Measurements from ENCODE around the gene ZDHHC6. TPM values are rescaled to one million over a fixed set of nuclear protein-coding genes. Genes with fewer than 3 reads are reported as not detected.
A peak's percentile ranks its signal among the peaks of the same experiment; 100 is the strongest.

The ZDHHC6 gene
- total RNA-seq, 1 donor from 2014 or later, result 21.2 TPM

- Histone ChIP-seq H3K27ac (replicated peaks) (no peak overlapping the region), H3K4me3 (no peak overlapping the region), H3K4me1 (no peaks in the 10 kb centered on the region), H3K9me3 (replicated peaks) (peaks cover 4% of the 10 kb centered on the region), H3K36me3 (no peaks in the 10 kb centered on the region), H3K27me3 (ENCODE audit: low read depth) (no peaks in the 10 kb centered on the region)
- no peak for DNase-seq
- TF ChIP-seq, protein P1, sequence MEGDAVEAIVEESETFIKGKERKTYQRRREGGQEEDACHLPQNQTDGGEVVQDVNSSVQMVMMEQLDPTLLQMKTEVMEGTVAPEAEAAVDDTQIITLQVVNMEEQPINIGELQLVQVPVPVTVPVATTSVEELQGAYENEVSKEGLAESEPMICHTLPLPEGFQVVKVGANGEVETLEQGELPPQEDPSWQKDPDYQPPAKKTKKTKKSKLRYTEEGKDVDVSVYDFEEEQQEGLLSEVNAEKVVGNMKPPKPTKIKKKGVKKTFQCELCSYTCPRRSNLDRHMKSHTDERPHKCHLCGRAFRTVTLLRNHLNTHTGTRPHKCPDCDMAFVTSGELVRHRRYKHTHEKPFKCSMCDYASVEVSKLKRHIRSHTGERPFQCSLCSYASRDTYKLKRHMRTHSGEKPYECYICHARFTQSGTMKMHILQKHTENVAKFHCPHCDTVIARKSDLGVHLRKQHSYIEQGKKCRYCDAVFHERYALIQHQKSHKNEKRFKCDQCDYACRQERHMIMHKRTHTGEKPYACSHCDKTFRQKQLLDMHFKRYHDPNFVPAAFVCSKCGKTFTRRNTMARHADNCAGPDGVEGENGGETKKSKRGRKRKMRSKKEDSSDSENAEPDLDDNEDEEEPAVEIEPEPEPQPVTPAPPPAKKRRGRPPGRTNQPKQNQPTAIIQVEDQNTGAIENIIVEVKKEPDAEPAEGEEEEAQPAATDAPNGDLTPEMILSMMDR (IDR thresholded peaks at IDR 0.05; ENCODE audit: borderline replicate concordance), result no peak
- intact Hi-C loops (cut with micrococcal nuclease), result no loop called here
Observed at GRCh38 chr10:112454910-112455779, 8.4 kb upstream of the ZDHHC6 start.

- intact Hi-C loops (cut with micrococcal nuclease), result no loop called here
- TF ChIP-seq, protein P1 (IDR thresholded peaks at IDR 0.05; ENCODE audit: borderline replicate concordance), result no peak
- Histone ChIP-seq H3K27ac (replicated peaks) (no peak overlapping the region), H3K9me3 (replicated peaks) (peaks cover 4% of the 10 kb centered on the region), H3K4me1 (peaks cover 51% of the 10 kb centered on the region), H3K4me3 (no peak overlapping the region), H3K36me3 (peaks cover 24% of the 10 kb centered on the region), H3K27me3 (ENCODE audit: low read depth) (no peaks in the 10 kb centered on the region)
- no peak for DNase-seq
Observed at GRCh38 chr10:112448888-112449287, 2.2 kb upstream of the ZDHHC6 start.

DNA sequence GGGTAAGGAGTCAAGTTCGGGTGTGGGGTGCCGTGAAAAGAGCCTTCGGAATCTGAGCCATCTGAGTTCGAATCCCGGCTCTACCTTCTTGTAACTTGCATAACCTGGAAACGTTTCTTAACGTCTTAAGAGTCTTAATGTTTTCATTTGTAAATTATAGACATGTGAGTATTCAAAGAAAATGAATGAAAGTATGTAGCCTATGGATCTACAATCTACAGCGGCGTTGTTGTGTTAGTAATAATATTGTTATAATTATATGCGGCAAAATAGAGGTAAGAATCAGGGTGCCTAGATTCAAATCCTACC lies 860 bp upstream of the ZDHHC6 start:
- H3K4me1 ChIP-seq, result peaks cover 52% of the 10 kb centered on the region
- TF ChIP-seq, protein P1 (IDR thresholded peaks at IDR 0.05; ENCODE audit: borderline replicate concordance), result no peak
- intact Hi-C loops (cut with micrococcal nuclease), result no loop called here

GRCh38 chr10:112446055-112446854 lies 459 bp downstream of the ZDHHC6 start:
- H3K4me1 ChIP-seq, result peaks cover 52% of the 10 kb centered on the region
- H3K4me3 ChIP-seq, result peak overlapping the region; percentile 94
- DNase-seq, result no peak
- H3K27ac ChIP-seq (replicated peaks), result peak overlapping the region; percentile 97
- no peaks in the 10 kb centered on the region for H3K27me3 ChIP-seq (ENCODE audit: low read depth)
- TF ChIP-seq, protein P1 (IDR thresholded peaks at IDR 0.05; ENCODE audit: borderline replicate concordance), result no peak
- no peaks in the 10 kb centered on the region for H3K9me3 ChIP-seq (replicated peaks)
- intact Hi-C loops (cut with micrococcal nuclease), result no loop called here
- H3K36me3 ChIP-seq, result peaks cover 50% of the 10 kb centered on the region

More for the DNA sequence above, 860 bp upstream of the ZDHHC6 start:
- no peaks in the 10 kb centered on the region for H3K27me3 ChIP-seq (ENCODE audit: low read depth)
- no peaks in the 10 kb centered on the region for H3K9me3 ChIP-seq (replicated peaks)
- DNase-seq, result no peak
- H3K4me3 ChIP-seq, result peak overlapping the region; percentile 94
- peaks cover 37% of the 10 kb centered on the region for H3K36me3 ChIP-seq
- peak overlapping the region; percentile 97 for H3K27ac ChIP-seq (replicated peaks)

DNA sequence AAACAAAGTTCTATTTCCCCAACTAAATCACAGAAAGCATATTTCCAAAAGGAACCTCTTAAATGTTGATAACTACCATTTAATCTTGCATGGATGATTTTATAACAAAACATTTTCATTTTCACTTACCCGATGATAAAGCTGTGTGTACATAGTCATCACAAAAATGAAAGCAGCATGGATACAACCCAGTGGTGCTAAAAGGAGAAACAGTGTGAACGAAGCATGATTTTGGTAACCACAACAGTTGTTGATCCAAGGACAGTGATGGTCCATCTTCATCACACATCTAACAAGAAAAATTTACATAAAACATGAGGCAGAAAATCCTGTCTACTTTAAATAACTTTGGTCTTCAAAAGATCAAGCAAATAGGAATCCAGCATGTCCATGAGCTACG lies 4.7 kb downstream of the ZDHHC6 start:
- DNase-seq, result no peak

More for the DNA sequence above, 4.7 kb downstream of the ZDHHC6 start:
- TF ChIP-seq, protein P1 (IDR thresholded peaks at IDR 0.05; ENCODE audit: borderline replicate concordance), result no peak
- Histone ChIP-seq H3K4me3 (no peak overlapping the region), H3K36me3 (peaks cover 83% of the 10 kb centered on the region), H3K9me3 (replicated peaks) (no peaks in the 10 kb centered on the region), H3K4me1 (peaks cover 32% of the 10 kb centered on the region), H3K27me3 (ENCODE audit: low read depth) (no peaks in the 10 kb centered on the region), H3K27ac (replicated peaks) (no peak overlapping the region)
- intact Hi-C loops (cut with micrococcal nuclease), result no loop called here

All from left ventricle myocardium inferior (tissue), 1 donor.